Uterus (tissue), 4 donors: ENCODE results near the gene TEX261. TPM values are rescaled to one million over a fixed set of nuclear protein-coding genes. Genes with fewer than 3 reads are reported as not detected.

Experiments used
- DNase-seq, 2 donors: peaks; one replicate each; pipeline ENCODE4 v3.0.0-alpha.2; 2019 to 2020
- H3K27ac ChIP-seq, 2 donors: fragments of 200-600 bp; sonication (generic); 1 replicate in 1 of 2; 2 replicates in 1 of 2; pipeline ENCODE4 v1.5.1; 2016 to 2018
- H3K27me3 ChIP-seq, 2 donors: fragments of 200-600 bp; sonication (generic); one replicate each; pipeline ENCODE4 v1.5.1; 2018 to 2019; ENCODE audit warnings: control low read depth in 1 of 2
- H3K36me3 ChIP-seq, 2 donors: fragments of 200-600 bp; sonication (generic); one replicate each; pipeline ENCODE4 v1.5.1; 2019; ENCODE audit warnings: control low read depth in 1 of 2
- H3K4me1 ChIP-seq, 2 donors: fragments of 200-600 bp; sonication (generic); one replicate each; pipeline ENCODE4 v1.5.1; 2018 to 2019; ENCODE audit warnings: control low read depth in 1 of 2
- H3K4me3 ChIP-seq, 2 donors: fragments of 200-600 bp; sonication (generic); 1 replicate in 1 of 2; 2 replicates in 1 of 2; pipeline ENCODE4 v1.5.1; 2018 to 2019; ENCODE audit warnings: mild to moderate bottlenecking in 1 of 2
- H3K9me3 ChIP-seq, 2 donors: fragments of 200-600 bp; sonication (generic); one replicate each; pipeline ENCODE4 v1.5.1; 2019; ENCODE audit warnings: control low read depth in 1 of 2
- POLR2A ChIP-seq, 2 donors: fragments of 450-650 bp; IDR thresholded peaks; one replicate each; pipeline ENCODE4 v1.6.1; 2016; ENCODE audit warnings: antibody characterized with exemption in 2 of 2, mild to moderate bottlenecking in 1 of 2, moderate library complexity in 1 of 2
- intact Hi-C: fragments of 100-400 bp; cut with DNase I; formaldehyde crosslinking; loops from one replicate; pipeline ENCODE4 v1.15.1; 2023; ENCODE audit warnings: low total_unique reads
- total RNA-seq, 4 donors: library from RNA; depleted of rRNA in 3 of 4; stranded (reverse); fragments of >200 nt in 3 of 4; gene quantifications; one replicate each; pipeline versions ENCODE4 v1.1.0 to v1.2.4, GENCODE V29; 2014 to 2023
- TF ChIP-seq, protein P1 (sequence below), 4 experiments: fragments of 200-600 bp in 2 of 4; fragments of 450-650 bp in 2 of 4; sonication (generic) in 2 of 4; IDR thresholded peaks; one replicate each; pipeline ENCODE4 v1.5.1; 2016 to 2019; ENCODE audit warnings: antibody characterized with exemption in 4 of 4, mild to moderate bottlenecking in 2 of 4, moderate library complexity in 1 of 4
- donor health status: DM: yes; HTN: yes; CAD: no.

Gene TEX261
- total RNA-seq, 4 donors from 2014 or later: 10.2 to 81.8 (median 53.7) TPM

DNA sequence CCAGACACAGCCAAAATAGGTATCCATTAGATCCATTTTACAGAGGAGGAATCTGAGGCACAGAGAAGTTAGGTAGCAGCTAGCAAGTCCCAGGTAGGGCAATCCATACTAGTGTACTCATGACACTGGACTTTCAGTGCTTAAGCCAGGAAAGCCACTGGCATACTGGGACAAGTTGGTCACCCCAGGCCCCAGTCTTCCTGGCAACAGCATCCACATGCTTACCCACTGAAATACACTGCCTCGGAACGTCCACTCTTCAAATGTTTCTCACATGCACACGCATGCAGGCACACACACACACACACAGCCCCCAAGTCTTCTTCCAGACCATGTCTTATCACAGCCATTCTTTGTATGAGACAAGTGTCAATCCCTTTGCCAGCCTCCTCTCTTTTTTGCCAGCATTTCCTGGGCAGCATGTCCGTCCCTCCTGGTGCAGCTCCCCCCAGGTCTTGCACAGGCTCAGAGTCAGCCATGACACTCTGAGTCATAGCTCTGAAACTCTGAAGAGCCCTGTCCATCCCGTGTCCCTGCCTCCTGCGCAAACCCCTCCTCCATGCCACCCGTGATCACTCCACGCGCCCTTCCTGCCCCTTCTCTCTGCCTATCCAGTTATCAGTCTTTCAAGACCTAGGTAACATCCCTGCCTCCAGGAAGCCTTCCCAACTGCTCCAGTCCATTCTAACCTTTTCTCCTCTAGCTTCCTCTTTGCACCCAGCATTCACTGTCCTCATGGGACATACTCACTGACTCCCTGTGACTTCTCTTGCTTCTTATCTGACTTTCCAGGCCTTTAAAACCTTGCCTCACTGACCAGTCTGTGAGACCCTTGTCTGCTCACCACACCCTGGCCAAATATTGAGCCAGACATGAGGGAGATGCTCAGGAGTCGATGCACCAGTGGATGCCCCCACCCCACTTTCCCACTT, 10.9 kb upstream of the TEX261 start:
- Histone ChIP-seq H3K27me3 (no peaks in the 10 kb centered on the region), H3K4me3 (no peak overlapping the region), H3K9me3 (no peaks in the 10 kb centered on the region), H3K36me3 (no peaks in the 10 kb centered on the region), H3K27ac (no peak overlapping the region), H3K4me1 (no peaks in the 10 kb centered on the region)
- peak in 1 of 2 donors; percentile 3 for DNase-seq
- no peak for TF ChIP-seq POLR2A (IDR thresholded peaks at IDR 0.05)
- TF ChIP-seq, protein P1, sequence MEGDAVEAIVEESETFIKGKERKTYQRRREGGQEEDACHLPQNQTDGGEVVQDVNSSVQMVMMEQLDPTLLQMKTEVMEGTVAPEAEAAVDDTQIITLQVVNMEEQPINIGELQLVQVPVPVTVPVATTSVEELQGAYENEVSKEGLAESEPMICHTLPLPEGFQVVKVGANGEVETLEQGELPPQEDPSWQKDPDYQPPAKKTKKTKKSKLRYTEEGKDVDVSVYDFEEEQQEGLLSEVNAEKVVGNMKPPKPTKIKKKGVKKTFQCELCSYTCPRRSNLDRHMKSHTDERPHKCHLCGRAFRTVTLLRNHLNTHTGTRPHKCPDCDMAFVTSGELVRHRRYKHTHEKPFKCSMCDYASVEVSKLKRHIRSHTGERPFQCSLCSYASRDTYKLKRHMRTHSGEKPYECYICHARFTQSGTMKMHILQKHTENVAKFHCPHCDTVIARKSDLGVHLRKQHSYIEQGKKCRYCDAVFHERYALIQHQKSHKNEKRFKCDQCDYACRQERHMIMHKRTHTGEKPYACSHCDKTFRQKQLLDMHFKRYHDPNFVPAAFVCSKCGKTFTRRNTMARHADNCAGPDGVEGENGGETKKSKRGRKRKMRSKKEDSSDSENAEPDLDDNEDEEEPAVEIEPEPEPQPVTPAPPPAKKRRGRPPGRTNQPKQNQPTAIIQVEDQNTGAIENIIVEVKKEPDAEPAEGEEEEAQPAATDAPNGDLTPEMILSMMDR (IDR thresholded peaks at IDR 0.05): no peak
- intact Hi-C loops: no loop called here

DNA sequence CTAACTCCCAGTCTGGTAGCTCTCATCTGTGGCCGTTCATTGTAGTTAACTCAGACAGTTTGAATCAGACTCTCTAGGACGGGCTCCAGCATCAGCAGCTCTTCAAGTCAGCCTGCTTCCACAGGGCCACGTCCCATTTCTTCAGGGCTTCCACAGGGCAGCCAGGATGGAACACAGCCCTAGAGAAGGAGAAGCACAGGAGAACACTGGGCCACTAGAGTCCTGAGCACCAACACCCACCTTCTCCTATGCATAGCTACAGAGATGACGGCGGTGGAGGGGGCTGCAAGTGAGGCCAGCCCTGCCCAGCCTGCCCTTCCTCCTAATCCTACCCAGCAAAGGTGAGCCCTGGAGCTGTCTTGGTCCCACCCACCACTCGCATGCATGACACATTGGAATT, 10.2 kb upstream of the TEX261 start:
- no peak for DNase-seq
- H3K27me3 ChIP-seq: no peaks in the 10 kb centered on the region

DNA sequence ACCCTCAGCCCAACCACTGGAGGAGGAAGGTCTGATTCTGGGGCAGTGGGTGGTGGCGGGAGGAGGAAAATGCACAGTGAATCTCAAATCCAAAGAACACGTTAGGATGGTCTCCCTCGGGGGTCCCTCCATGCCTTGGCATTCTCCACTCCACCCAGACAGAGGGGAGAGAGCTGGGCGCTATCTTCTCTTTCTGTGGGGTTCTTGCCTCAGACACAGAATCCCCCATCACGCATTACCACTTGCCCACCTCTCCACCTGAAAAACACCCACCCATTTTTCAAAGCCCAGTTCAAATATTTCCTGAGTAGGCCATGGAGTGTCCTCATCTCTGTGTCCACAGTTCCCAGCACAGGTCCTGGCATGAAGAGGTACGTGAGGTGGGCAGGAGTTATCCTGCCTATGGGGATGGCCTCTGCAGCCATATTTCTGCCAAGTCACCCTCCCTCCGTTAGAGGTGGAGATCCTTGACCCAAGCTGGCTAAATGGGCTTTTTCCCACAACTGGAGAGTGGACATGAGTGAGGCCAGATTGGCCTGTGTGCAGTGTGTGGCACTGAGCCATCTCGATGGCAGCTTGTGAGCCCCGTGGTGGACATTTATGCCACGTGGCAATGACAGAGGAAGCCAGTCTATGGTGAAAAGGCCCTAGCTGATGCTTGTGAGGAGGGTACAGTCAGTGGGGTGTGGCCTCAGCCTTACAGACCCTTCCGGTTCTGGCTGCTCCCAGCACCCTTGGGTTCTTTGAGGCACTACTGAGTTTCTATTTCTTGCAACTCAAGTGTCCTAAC, 9.5 kb upstream of the TEX261 start:
- Histone ChIP-seq H3K27ac (no peak overlapping the region), H3K9me3 (no peaks in the 10 kb centered on the region), H3K36me3 (no peaks in the 10 kb centered on the region), H3K4me1 (no peaks in the 10 kb centered on the region), H3K4me3 (no peak overlapping the region), H3K27me3 (no peaks in the 10 kb centered on the region)
- TF ChIP-seq, protein P1 (IDR thresholded peaks at IDR 0.05): no peak
- no peak for TF ChIP-seq POLR2A (IDR thresholded peaks at IDR 0.05)
- DNase-seq: no peak
- intact Hi-C loops: no loop called here

More for the DNA sequence above, 10.2 kb upstream of the TEX261 start:
- Histone ChIP-seq H3K4me1 (no peaks in the 10 kb centered on the region), H3K36me3 (no peaks in the 10 kb centered on the region), H3K9me3 (no peaks in the 10 kb centered on the region), H3K27ac (no peak overlapping the region), H3K4me3 (no peak overlapping the region)
- intact Hi-C loops: no loop called here
- TF ChIP-seq POLR2A (IDR thresholded peaks at IDR 0.05): no peak
- TF ChIP-seq, protein P1 (IDR thresholded peaks at IDR 0.05): no peak

DNA sequence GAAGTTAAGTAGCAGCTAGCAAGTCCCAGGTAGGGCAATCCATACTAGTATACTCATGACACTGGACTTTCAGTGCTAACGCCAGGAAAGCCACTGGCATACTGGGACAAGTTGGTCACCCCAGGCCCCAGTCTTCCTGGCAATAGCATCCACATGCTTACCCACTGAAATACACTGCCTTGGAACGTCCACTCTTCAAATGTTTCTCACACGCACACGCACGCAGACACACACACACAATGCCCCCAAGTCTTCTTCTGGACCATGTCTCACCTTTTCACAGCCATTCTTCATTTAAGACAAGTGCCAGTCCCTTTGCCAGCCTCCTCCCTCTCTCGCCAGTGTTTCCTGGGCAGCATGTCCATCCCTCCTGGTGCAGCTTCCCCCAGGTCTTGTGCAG, 8.7 kb upstream of the TEX261 start:
- no peaks in the 10 kb centered on the region for H3K27me3 ChIP-seq
- no peaks in the 10 kb centered on the region for H3K4me1 ChIP-seq
- TF ChIP-seq POLR2A (IDR thresholded peaks at IDR 0.05): no peak
- TF ChIP-seq, protein P1 (IDR thresholded peaks at IDR 0.05): no peak
- intact Hi-C loops: no loop called here
- H3K9me3 ChIP-seq: no peaks in the 10 kb centered on the region
- no peak overlapping the region for H3K27ac ChIP-seq
- no peak for DNase-seq
- H3K4me3 ChIP-seq: no peak overlapping the region
- no peaks in the 10 kb centered on the region for H3K36me3 ChIP-seq
